Nephron progenitor cell (in vitro differentiated cells): ENCODE results near the gene ZNF831.

ENCODE experiments used
- DNase-seq: peaks from one replicate; pipeline ENCODE4 v3.0.0; 2021
- H3K27ac Mint-ChIP-seq: 2 replicates; pipeline ENCODE4 v1.8.0; 2021; ENCODE audit warnings: mild to moderate bottlenecking, moderate library complexity, mixed read lengths
- H3K27me3 Mint-ChIP-seq: 2 replicates; pipeline ENCODE4 v1.8.0; 2021; ENCODE audit warnings: mild to moderate bottlenecking, low read depth, mixed read lengths; ENCODE audit not compliant: poor library complexity
- H3K36me3 Mint-ChIP-seq: 2 replicates; pipeline ENCODE4 v1.8.0; 2021; ENCODE audit warnings: low read depth, mixed read lengths
- H3K4me1 Mint-ChIP-seq: 2 replicates; pipeline ENCODE4 v1.8.0; 2021; ENCODE audit warnings: mixed read lengths
- H3K4me3 Mint-ChIP-seq: 2 replicates; pipeline ENCODE4 v1.8.0; 2021; ENCODE audit warnings: mild to moderate bottlenecking, moderate library complexity, mixed read lengths
- H3K9me3 Mint-ChIP-seq: 2 replicates; pipeline ENCODE4 v1.8.0; 2021; ENCODE audit warnings: mild to moderate bottlenecking, moderate library complexity, mixed read lengths
- CTCF ChIP-seq: fragments of 200-600 bp; sonication (generic); IDR thresholded peaks from 2 replicates; pipeline ENCODE4 v1.5.0; 2021; ENCODE audit warnings: antibody characterized with exemption

ZNF831 gene

DNA sequence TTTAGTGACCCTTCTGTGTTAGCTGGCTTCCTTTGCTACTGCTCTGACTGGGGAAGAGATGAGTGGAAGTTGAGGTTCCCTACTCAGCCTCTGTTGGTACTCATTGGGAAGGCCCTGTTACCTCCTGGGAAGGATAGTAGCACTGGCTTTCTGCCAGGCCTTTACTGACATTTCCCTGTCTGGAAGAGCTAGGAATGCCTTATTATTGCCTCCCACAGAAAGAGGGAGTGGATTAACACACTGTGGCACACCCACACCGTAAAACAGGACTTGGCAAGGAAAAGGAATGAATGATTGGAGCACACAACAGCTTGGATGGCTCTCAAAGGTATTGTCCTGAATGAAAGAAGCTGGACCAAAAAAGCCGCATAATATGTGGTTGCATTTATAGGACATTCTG lies 12.2 kb downstream of the ZNF831 start:
- H3K4me3 Mint-ChIP-seq, result no peak overlapping the region
- no peak for TF ChIP-seq CTCF
- H3K4me1 Mint-ChIP-seq, result peaks cover 12% of the 10 kb centered on the region
- no peak for DNase-seq
- H3K36me3 Mint-ChIP-seq, result no peaks in the 10 kb centered on the region
- peaks cover 1% of the 10 kb centered on the region for H3K9me3 Mint-ChIP-seq
- peaks cover 13% of the 10 kb centered on the region for H3K27me3 Mint-ChIP-seq
- no peak overlapping the region for H3K27ac Mint-ChIP-seq

- peaks cover 11% of the 10 kb centered on the region for H3K9me3 Mint-ChIP-seq
These were observed 13.2 kb downstream of the ZNF831 start for GRCh38 chr20:59176812-59177211.

GRCh38 chr20:59177266-59178250 lies 13.9 kb downstream of the ZNF831 start:
- Mint-ChIP-seq H3K9me3 (peaks cover 16% of the 10 kb centered on the region), H3K27ac (no peak overlapping the region), H3K36me3 (peaks cover 3% of the 10 kb centered on the region), H3K4me1 (peaks cover 12% of the 10 kb centered on the region), H3K27me3 (peaks cover 11% of the 10 kb centered on the region), H3K4me3 (no peak overlapping the region)
- TF ChIP-seq CTCF, result no peak
- no peak for DNase-seq

More at GRCh38 chr20:59176812-59177211, 13.2 kb downstream of the ZNF831 start:
- no peak overlapping the region for H3K4me3 Mint-ChIP-seq
- no peak overlapping the region for H3K27ac Mint-ChIP-seq
- H3K36me3 Mint-ChIP-seq, result peaks cover under 1% of the 10 kb centered on the region
- no peak for DNase-seq
- TF ChIP-seq CTCF, result no peak
- peaks cover 11% of the 10 kb centered on the region for H3K27me3 Mint-ChIP-seq
- peaks cover 12% of the 10 kb centered on the region for H3K4me1 Mint-ChIP-seq

DNA sequence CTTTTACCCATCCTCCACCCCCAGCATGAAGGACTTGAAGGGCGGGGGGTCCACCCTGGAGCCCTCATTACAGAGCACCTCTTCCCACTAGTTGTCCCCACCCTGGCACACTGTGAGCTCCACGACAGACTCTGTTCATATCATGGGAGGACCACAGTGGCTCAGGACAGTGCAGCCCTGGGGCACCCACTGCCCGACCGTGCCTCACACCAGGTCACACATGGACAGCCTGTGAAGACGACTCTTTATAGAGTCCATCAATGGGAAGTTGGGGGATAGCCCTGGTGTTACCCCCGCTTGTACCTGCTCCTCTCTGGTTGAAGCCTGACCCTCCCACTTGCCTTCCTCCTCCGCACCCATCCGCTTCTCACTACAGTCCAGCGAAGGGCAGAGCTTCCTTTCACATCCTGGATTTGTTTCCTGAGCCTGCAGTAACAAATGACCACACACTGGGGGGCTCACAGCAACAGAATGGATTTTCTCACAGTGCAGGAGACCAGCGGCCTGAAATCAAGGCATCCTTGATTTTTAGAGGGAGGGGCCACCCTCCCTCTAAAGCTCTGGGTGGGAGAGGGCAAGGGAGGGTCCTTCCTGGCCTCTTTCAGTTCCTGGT lies 15.5 kb downstream of the ZNF831 start:
- Mint-ChIP-seq H3K27me3 (peaks cover 7% of the 10 kb centered on the region), H3K9me3 (peaks cover 18% of the 10 kb centered on the region), H3K27ac (no peak overlapping the region), H3K4me1 (peaks cover 12% of the 10 kb centered on the region), H3K36me3 (peaks cover 3% of the 10 kb centered on the region), H3K4me3 (no peak overlapping the region)
- TF ChIP-seq CTCF, result no peak
- DNase-seq, result no peak

DNA sequence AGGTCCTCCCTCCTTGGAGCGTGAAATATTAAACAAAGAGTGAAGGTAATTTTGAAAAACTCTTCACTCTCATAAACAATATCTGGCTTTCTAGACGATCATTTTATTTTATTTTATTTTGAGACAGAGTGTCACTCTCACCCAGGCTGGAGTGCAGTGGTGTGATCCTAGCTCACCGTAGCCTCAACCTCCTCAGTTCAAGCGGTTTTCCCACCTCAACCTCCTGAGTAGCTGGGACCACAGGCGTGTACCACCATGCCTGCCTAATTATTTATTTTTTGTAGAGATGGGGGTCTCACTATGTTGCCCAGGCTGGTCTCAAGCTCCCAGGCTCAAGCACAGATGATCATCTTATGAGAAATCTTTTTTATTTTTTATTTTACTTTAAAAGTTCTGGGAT lies 16.4 kb downstream of the ZNF831 start:
- Mint-ChIP-seq H3K4me3 (no peak overlapping the region), H3K27me3 (peaks cover 7% of the 10 kb centered on the region)
- DNase-seq, result no peak

More for the DNA sequence above, 16.4 kb downstream of the ZNF831 start:
- peaks cover 3% of the 10 kb centered on the region for H3K36me3 Mint-ChIP-seq
- H3K4me1 Mint-ChIP-seq, result peaks cover 12% of the 10 kb centered on the region
- H3K9me3 Mint-ChIP-seq, result peaks cover 18% of the 10 kb centered on the region
- no peak for TF ChIP-seq CTCF
- peak overlapping the region; percentile 32 for H3K27ac Mint-ChIP-seq
